Measurements from ENCODE around the gene KRTAP10-3.

KRTAP10-3 gene

GRCh38 chr21:44521301-44521927, 37.2 kb downstream of the KRTAP10-3 start:
- H3K9me2 ChIP-seq (replicated peaks; ENCODE audit: insufficient read depth, low read length): no peaks in the 10 kb centered on the region
- no peaks in the 10 kb centered on the region for H3K36me3 ChIP-seq (ENCODE audit: low read length)
- H3K9me3 ChIP-seq (ENCODE audit: insufficient read depth, low read length): peaks cover 16% of the 10 kb centered on the region; the same call in 1 of the 2 replicates
- H4K20me1 ChIP-seq (ENCODE audit: low read depth, low read length): no peaks in the 10 kb centered on the region
- no peak overlapping the region for H3K4me2 ChIP-seq (ENCODE audit: low read depth, low read length, poor library complexity, severe bottlenecking)
- H3K27ac ChIP-seq (ENCODE audit: low read depth, low read length): no peak overlapping the region
- no peaks in the 10 kb centered on the region for H3K79me2 ChIP-seq (ENCODE audit: insufficient read depth, low read length)
- H2AFZ ChIP-seq (ENCODE audit: low read depth, low read length, severe bottlenecking): no peak overlapping the region
- TF ChIP-seq EZH2phosphoT487 (conservative IDR thresholded peaks at IDR 0.05; ENCODE audit: low read length) (no peak), CTCF (IDR thresholded peaks at IDR 0.05; ENCODE audit: insufficient read depth, low read length, poor library complexity, severe bottlenecking) (no peak)
- no peaks in the 10 kb centered on the region for H3K27me3 ChIP-seq (ENCODE audit: low read length)
- H3F3A ChIP-seq (ENCODE audit: insufficient read depth): no peaks in the 10 kb centered on the region
- H3K4me3 ChIP-seq (ENCODE audit: insufficient read depth, low read length, poor library complexity, severe bottlenecking): no peak overlapping the region
- no peak overlapping the region for H3K9ac ChIP-seq (ENCODE audit: low read length)

- Histone ChIP-seq H3K4me3 (ENCODE audit: insufficient read depth, low read length, poor library complexity, severe bottlenecking) (no peak overlapping the region), H2AFZ (ENCODE audit: low read depth, low read length, severe bottlenecking) (no peak overlapping the region), H3K27me3 (ENCODE audit: low read length) (no peaks in the 10 kb centered on the region), H3K9me2 (replicated peaks; ENCODE audit: insufficient read depth, low read length) (no peaks in the 10 kb centered on the region), H3K79me2 (ENCODE audit: insufficient read depth, low read length) (no peaks in the 10 kb centered on the region), H3K36me3 (ENCODE audit: low read length) (no peaks in the 10 kb centered on the region), H3K27ac (ENCODE audit: low read depth, low read length) (no peak overlapping the region), H3K9me3 (ENCODE audit: insufficient read depth, low read length) (peaks cover 16% of the 10 kb centered on the region; the same call in 1 of the 2 replicates), H3F3A (ENCODE audit: insufficient read depth) (no peaks in the 10 kb centered on the region), H3K9ac (ENCODE audit: low read length) (no peak overlapping the region), H3K4me2 (ENCODE audit: low read depth, low read length, poor library complexity, severe bottlenecking) (no peak overlapping the region), H4K20me1 (ENCODE audit: low read depth, low read length) (no peaks in the 10 kb centered on the region)
- TF ChIP-seq EZH2phosphoT487 (conservative IDR thresholded peaks at IDR 0.05; ENCODE audit: low read length) (no peak), CTCF (IDR thresholded peaks at IDR 0.05; ENCODE audit: insufficient read depth, low read length, poor library complexity, severe bottlenecking) (no peak)
Observed at GRCh38 chr21:44520326-44521300, 38.0 kb downstream of the KRTAP10-3 start.

GRCh38 chr21:44519346-44520325, 39.0 kb downstream of the KRTAP10-3 start:
- Histone ChIP-seq H3K4me3 (ENCODE audit: insufficient read depth, low read length, poor library complexity, severe bottlenecking) (no peak overlapping the region), H3K9me2 (replicated peaks; ENCODE audit: insufficient read depth, low read length) (no peaks in the 10 kb centered on the region), H4K20me1 (ENCODE audit: low read depth, low read length) (no peaks in the 10 kb centered on the region), H3K79me2 (ENCODE audit: insufficient read depth, low read length) (no peaks in the 10 kb centered on the region), H3K9me3 (ENCODE audit: insufficient read depth, low read length) (peaks cover 14% of the 10 kb centered on the region; the same call in 1 of the 2 replicates), H3K9ac (ENCODE audit: low read length) (no peak overlapping the region), H2AFZ (ENCODE audit: low read depth, low read length, severe bottlenecking) (no peak overlapping the region), H3K36me3 (ENCODE audit: low read length) (no peaks in the 10 kb centered on the region), H3K27ac (ENCODE audit: low read depth, low read length) (no peak overlapping the region), H3K27me3 (ENCODE audit: low read length) (no peaks in the 10 kb centered on the region), H3F3A (ENCODE audit: insufficient read depth) (no peaks in the 10 kb centered on the region), H3K4me2 (ENCODE audit: low read depth, low read length, poor library complexity, severe bottlenecking) (no peak overlapping the region)
- TF ChIP-seq EZH2phosphoT487 (conservative IDR thresholded peaks at IDR 0.05; ENCODE audit: low read length): no peak
- TF ChIP-seq CTCF (IDR thresholded peaks at IDR 0.05; ENCODE audit: insufficient read depth, low read length, poor library complexity, severe bottlenecking): no peak
